ENCODE measurements around the gene SUGCT. TPM values are rescaled to one million over a fixed set of nuclear protein-coding genes. Genes with fewer than 3 reads are reported as not detected.

The SUGCT gene
- total and polyA plus RNA-seq, 2 of the 13 experiments (the other 11 are each of a cell fraction or from before 2014, with no cell fraction given) = 10.1 to 22.2 TPM

DNA sequence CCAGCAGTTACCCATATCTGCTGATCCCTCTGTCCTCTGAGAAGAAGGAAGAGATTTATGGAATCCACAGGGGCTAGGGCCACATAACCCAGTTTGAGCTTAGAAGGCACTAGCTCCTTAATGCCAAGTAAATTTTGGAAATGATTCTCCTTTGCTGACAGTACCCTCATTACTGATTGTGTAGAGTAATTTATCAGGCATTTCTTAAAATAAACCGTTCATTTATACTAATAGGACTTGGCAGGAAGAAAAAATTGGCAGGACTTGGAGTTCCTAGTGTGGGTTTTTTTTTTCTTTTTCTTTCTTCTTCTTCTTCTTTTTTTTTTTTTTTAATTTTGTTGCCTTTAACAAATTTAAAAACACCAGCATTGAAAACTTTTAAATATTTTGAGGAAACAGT lies 645.7 kb downstream of the SUGCT start:
- Histone ChIP-seq H4K20me1 (ENCODE audit: insufficient read depth, low read length) (no peaks in the 10 kb centered on the region), H3K36me3 (replicated peaks in 1 of 2; ENCODE audit: control insufficient read depth in 1 of 2, insufficient read depth in 2 of 2, low read length in 2 of 2) (no peaks in the 10 kb centered on the region), H3K9me3 (ENCODE audit: low read length) (no peaks in the 10 kb centered on the region), H3K9ac (ENCODE audit: insufficient read depth, low read depth, low read length) (no peak overlapping the region), H3K4me2 (ENCODE audit: low read depth, low read length) (no peak overlapping the region), H3K4me1 (ENCODE audit: insufficient read depth, low read length) (peaks cover 9% of the 10 kb centered on the region), H3K27ac (ENCODE audit: extremely low read length, insufficient read depth, low read length) (no peak overlapping the region), H3K27me3 (ENCODE audit: control insufficient read depth in 1 of 2, insufficient read depth in 2 of 2, low read length in 2 of 2) (no peaks in the 10 kb centered on the region), H3K79me2 (ENCODE audit: insufficient read depth, low read length) (no peaks in the 10 kb centered on the region), H3K4me3 (replicated peaks in 1 of 3; ENCODE audit: insufficient read depth in 1 of 3, low read depth in 2 of 3, low read length in 3 of 3) (no peak overlapping the region), H2AFZ (ENCODE audit: low read length) (no peak overlapping the region)
- WGBS (ENCODE audit: low lambda C conversion rate) = 85% methylated on average over 1 of the region's 1 CpG
- BruUV-seq (replicated peaks) = no TSS peak
- no peak for TF ChIP-seq ARNT (IDR thresholded peaks at IDR 0.05)
- no peak for TF ChIP-seq DR1 (CRISPR knock-in tag; IDR thresholded peaks at IDR 0.05)
- no peak for TF ChIP-seq EZH2 (conservative IDR thresholded peaks at IDR 0.05; ENCODE audit: low read depth, low read length)
- no peak for TF ChIP-seq BRCA1 (CRISPR knock-in tag; IDR thresholded peaks at IDR 0.05)
- TF ChIP-seq, protein P1, sequence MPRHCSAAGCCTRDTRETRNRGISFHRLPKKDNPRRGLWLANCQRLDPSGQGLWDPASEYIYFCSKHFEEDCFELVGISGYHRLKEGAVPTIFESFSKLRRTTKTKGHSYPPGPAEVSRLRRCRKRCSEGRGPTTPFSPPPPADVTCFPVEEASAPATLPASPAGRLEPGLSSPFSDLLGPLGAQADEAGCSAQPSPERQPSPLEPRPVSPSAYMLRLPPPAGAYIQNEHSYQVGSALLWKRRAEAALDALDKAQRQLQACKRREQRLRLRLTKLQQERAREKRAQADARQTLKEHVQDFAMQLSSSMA (CRISPR knock-in tag; IDR thresholded peaks at IDR 0.05) = no peak
- intact Hi-C loops (cut with micrococcal nuclease; ENCODE audit: unreplicated experiment) (no loop called here), in situ Hi-C loops (cut with HindIII; ENCODE audit: extremely low pct_ligation_motif_present, low pct_unique_long_range_greater_than_20kb) (no loop called here)
- ATAC-seq (no peak), DNase-seq (ENCODE audit: low spot score) (no peak), FAIRE-seq (no peak)
- CTCF ChIA-PET (ENCODE audit: low intra/inter-chr PET ratio, low total read pairs) = no interaction called here
- POLR2A ChIA-PET = no interaction called here

DNA sequence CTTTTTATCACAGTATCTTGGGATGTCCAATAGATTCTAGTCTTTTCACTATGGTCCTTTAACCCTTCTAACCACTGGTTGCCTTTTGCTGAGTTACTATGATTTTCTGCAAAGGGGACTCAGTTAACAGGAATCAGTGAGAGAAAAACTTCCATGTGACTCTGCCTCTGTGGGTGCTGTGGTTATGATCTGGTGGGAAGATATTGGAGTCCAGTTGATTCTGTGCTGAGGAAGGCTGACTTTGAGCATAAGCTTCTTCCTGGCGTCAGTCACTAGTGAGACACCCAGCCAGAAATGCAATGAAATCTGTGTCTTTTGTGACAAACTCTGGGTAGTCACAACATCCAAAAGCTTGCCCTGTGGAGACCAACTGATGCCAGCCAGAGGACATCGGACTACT lies 648.0 kb downstream of the SUGCT start:
- ATAC-seq = no peak
- no peak for FAIRE-seq
- Histone ChIP-seq H3K4me2 (ENCODE audit: low read depth, low read length) (no peak overlapping the region), H3K79me2 (ENCODE audit: insufficient read depth, low read length) (no peaks in the 10 kb centered on the region), H3K4me3 (replicated peaks in 1 of 3; ENCODE audit: insufficient read depth in 1 of 3, low read depth in 2 of 3, low read length in 3 of 3) (no peak overlapping the region), H4K20me1 (ENCODE audit: insufficient read depth, low read length) (no peaks in the 10 kb centered on the region), H3K36me3 (replicated peaks in 1 of 2; ENCODE audit: control insufficient read depth in 1 of 2, insufficient read depth in 2 of 2, low read length in 2 of 2) (no peaks in the 10 kb centered on the region), H3K9ac (ENCODE audit: insufficient read depth, low read depth, low read length) (no peak overlapping the region), H3K27me3 (ENCODE audit: control insufficient read depth in 1 of 2, insufficient read depth in 2 of 2, low read length in 2 of 2) (no peaks in the 10 kb centered on the region), H2AFZ (ENCODE audit: low read length) (no peak overlapping the region), H3K9me3 (ENCODE audit: low read length) (no peaks in the 10 kb centered on the region), H3K27ac (ENCODE audit: extremely low read length, insufficient read depth, low read length) (no peak overlapping the region), H3K4me1 (ENCODE audit: insufficient read depth, low read length) (peaks cover 9% of the 10 kb centered on the region)
- in situ Hi-C loops (cut with HindIII; ENCODE audit: extremely low pct_ligation_motif_present, low pct_unique_long_range_greater_than_20kb) (no loop called here), intact Hi-C loops (cut with micrococcal nuclease; ENCODE audit: unreplicated experiment) (no loop called here)
- no peak for DNase-seq (ENCODE audit: low spot score)
- POLR2A ChIA-PET = no interaction called here
- CTCF ChIA-PET (ENCODE audit: low intra/inter-chr PET ratio, low total read pairs) = no interaction called here
- BruUV-seq (replicated peaks) = no TSS peak
- WGBS (ENCODE audit: low lambda C conversion rate) = 94% methylated on average over 2 of the region's 2 CpGs
- TF ChIP-seq, protein P2, sequence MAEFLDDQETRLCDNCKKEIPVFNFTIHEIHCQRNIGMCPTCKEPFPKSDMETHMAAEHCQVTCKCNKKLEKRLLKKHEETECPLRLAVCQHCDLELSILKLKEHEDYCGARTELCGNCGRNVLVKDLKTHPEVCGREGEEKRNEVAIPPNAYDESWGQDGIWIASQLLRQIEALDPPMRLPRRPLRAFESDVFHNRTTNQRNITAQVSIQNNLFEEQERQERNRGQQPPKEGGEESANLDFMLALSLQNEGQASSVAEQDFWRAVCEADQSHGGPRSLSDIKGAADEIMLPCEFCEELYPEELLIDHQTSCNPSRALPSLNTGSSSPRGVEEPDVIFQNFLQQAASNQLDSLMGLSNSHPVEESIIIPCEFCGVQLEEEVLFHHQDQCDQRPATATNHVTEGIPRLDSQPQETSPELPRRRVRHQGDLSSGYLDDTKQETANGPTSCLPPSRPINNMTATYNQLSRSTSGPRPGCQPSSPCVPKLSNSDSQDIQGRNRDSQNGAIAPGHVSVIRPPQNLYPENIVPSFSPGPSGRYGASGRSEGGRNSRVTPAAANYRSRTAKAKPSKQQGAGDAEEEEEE (CRISPR knock-in tag; IDR thresholded peaks at IDR 0.05; ENCODE audit: borderline replicate concordance) = no peak
- TF ChIP-seq FOXK1 (CRISPR knock-in tag; IDR thresholded peaks at IDR 0.05; ENCODE audit: borderline replicate concordance, low read depth) = no peak
- no peak for TF ChIP-seq SRSF9 (IDR thresholded peaks at IDR 0.05; ENCODE audit: borderline replicate concordance, insufficient read depth, low read depth, low read length, poor library complexity, severe bottlenecking)
- TF ChIP-seq, protein P3, sequence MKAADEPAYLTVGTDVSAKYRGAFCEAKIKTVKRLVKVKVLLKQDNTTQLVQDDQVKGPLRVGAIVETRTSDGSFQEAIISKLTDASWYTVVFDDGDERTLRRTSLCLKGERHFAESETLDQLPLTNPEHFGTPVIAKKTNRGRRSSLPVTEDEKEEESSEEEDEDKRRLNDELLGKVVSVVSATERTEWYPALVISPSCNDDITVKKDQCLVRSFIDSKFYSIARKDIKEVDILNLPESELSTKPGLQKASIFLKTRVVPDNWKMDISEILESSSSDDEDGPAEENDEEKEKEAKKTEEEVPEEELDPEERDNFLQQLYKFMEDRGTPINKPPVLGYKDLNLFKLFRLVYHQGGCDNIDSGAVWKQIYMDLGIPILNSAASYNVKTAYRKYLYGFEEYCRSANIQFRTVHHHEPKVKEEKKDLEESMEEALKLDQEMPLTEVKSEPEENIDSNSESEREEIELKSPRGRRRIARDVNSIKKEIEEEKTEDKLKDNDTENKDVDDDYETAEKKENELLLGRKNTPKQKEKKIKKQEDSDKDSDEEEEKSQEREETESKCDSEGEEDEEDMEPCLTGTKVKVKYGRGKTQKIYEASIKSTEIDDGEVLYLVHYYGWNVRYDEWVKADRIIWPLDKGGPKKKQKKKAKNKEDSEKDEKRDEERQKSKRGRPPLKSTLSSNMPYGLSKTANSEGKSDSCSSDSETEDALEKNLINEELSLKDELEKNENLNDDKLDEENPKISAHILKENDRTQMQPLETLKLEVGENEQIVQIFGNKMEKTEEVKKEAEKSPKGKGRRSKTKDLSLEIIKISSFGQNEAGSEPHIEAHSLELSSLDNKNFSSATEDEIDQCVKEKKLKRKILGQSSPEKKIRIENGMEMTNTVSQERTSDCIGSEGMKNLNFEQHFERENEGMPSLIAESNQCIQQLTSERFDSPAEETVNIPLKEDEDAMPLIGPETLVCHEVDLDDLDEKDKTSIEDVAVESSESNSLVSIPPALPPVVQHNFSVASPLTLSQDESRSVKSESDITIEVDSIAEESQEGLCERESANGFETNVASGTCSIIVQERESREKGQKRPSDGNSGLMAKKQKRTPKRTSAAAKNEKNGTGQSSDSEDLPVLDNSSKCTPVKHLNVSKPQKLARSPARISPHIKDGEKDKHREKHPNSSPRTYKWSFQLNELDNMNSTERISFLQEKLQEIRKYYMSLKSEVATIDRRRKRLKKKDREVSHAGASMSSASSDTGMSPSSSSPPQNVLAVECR (CRISPR knock-in tag; IDR thresholded peaks at IDR 0.05; ENCODE audit: borderline replicate concordance) = no peak
- no peak for TF ChIP-seq JUN (CRISPR knock-in tag; IDR thresholded peaks at IDR 0.05)
